Endothelial cell of hepatic sinusoid (primary cell): ENCODE data around the gene EXOC1L.

Source experiments
- in situ Hi-C: cut with HindIII; loops from 2 replicates; pipeline ENCODE4 v1.10.0; 2017; ENCODE audit warnings: low sequenced_read_pairs

Gene EXOC1L

GRCh38 chr4:55876387-55876786 is 56.8 kb downstream of the EXOC1L start:
- in situ Hi-C loops: no loop called here

DNA sequence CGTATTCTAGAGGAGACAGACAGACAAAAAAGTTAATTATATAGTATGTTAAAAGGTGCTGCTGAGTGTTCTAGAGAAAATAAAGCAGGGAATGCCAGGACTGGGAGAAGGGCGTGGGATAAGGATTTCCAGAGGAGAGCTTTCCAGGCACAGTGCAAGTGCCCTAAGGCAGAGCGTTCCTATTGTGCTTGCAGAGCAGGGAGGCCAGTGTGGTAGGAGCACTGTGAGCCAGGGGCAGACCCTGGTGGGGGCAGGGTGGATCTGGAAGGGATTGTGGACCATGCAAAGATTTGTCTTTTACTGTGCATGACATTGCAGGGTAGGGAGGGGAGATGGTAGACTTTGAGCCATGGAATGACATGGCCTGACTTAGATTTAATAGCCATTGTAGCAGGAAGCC is 59.6 kb downstream of the EXOC1L start:
- in situ Hi-C loops: no loop called here

DNA sequence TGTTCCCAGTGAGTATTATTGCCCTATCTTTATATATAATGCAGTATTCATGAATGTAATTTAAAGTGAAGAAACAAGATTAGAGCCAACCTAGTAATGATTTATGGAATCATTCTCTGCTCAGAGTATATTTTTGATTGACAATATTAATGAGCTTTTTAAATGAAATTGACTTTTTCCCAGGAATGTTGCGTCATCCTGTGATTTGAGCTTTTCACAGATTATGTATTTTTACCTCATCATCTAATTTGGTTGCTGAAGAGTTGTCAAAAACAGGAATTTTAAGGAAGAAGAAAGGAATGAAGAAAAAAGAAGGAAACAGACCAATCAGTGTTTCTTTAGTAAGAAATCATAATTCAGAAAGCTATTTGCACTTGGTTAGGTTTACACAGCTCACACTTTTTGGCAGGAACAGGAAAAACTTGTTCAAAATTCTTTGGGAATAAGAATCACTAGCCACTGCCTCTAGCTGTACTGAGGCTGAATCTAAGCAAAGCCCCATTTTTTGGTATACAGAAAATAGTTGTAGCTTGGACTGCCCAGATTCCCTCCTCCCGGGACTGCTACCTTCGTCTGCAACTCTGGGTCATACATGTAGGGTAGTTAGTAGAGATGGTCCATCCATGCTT is 61.2 kb downstream of the EXOC1L start:
- in situ Hi-C loops: no loop called here

DNA sequence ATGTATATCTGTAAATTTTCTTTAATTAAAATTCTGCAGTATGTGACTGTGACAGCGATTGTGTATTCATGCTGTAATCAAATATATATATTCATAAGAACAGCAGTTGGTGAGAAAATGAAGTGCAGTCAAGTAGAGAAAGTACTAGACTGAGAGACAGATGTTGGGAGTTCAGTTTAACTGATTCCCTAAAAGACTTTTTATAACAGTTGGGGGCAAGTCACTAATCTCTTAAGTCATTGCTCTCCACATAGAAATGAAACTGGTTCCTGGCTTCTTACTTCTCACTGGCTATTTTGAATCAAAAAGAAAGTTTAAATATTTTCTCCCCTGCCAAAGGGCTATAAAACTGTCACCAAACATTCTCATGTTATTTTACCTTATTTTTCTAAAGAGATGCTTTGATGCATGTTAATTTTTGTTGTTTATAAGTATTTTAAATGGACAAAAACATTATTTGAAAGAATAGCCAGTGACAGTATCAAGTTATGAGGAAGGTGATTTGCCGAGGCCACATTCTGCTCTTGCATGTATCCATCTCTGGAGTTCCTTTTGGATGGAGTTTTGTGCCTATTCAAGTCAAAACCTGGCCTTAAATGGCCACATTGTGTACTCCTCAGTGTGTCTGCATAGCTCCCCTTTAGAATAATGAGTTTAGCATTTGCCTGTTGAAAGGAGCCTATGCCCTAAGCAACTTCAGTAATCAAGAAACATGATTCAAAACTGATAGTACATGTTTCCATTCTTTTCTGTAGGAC is 64.7 kb downstream of the EXOC1L start:
- in situ Hi-C loops: no loop called here

GRCh38 chr4:55884851-55885219 is 65.2 kb downstream of the EXOC1L start:
- in situ Hi-C loops: no loop called here
